ENCODE measurements around the gene CDH4. TPM values are rescaled to one million over a fixed set of nuclear protein-coding genes. Genes with fewer than 3 reads are reported as not detected.

Gene CDH4
- total and polyA plus RNA-seq, 9 of the 15 experiments (the other 6 are each of a cell fraction or from before 2014, with no cell fraction given), result 0.04 TPM; not detected in 8

GRCh38 chr20:61891916-61892649 is 640.0 kb downstream of the CDH4 start (continued):
- TF ChIP-seq ZNF518B (CRISPR knock-in tag; IDR thresholded peaks at IDR 0.05) (no peak), TCFL5 (CRISPR knock-in tag; conservative IDR thresholded peaks at IDR 0.05) (no peak), FOSL1 (tag; conservative IDR thresholded peaks at IDR 0.05) (peak; percentile 30; the same call in 1 of the 2 replicates)
- TF ChIP-seq, protein P1, sequence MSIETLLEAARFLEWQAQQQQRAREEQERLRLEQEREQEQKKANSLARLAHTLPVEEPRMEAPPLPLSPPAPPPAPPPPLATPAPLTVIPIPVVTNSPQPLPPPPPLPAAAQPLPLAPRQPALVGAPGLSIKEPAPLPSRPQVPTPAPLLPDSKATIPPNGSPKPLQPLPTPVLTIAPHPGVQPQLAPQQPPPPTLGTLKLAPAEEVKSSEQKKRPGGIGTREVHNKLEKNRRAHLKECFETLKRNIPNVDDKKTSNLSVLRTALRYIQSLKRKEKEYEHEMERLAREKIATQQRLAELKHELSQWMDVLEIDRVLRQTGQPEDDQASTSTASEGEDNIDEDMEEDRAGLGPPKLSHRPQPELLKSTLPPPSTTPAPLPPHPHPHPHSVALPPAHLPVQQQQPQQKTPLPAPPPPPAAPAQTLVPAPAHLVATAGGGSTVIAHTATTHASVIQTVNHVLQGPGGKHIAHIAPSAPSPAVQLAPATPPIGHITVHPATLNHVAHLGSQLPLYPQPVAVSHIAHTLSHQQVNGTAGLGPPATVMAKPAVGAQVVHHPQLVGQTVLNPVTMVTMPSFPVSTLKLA (conservative IDR thresholded peaks at IDR 0.05), result no peak
- TF ChIP-seq, protein P2, sequence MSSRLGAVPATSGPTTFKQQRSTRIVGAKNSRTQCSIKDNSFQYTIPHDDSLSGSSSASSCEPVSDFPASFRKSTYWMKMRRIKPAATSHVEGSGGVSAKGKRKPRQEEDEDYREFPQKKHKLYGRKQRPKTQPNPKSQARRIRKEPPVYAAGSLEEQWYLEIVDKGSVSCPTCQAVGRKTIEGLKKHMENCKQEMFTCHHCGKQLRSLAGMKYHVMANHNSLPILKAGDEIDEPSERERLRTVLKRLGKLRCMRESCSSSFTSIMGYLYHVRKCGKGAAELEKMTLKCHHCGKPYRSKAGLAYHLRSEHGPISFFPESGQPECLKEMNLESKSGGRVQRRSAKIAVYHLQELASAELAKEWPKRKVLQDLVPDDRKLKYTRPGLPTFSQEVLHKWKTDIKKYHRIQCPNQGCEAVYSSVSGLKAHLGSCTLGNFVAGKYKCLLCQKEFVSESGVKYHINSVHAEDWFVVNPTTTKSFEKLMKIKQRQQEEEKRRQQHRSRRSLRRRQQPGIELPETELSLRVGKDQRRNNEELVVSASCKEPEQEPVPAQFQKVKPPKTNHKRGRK (tag; IDR thresholded peaks at IDR 0.05), result no peak
